GM18858 (cell line): ENCODE results near the gene NTN3.

ENCODE experiments used
- ATAC-seq: cut with Tn5 transposase; IDR thresholded peaks from one replicate; pipeline ENCODE4 v1.9.1; 2021; ENCODE audit not compliant: unreplicated experiment

NTN3 gene

GRCh38 chr16:2495041-2495440, 23.9 kb downstream of the NTN3 start:
- ATAC-seq: no peak

- ATAC-seq: no peak
These were observed 25.4 kb downstream of the NTN3 start for GRCh38 chr16:2496223-2497115.

- ATAC-seq: no peak
These were observed 26.1 kb downstream of the NTN3 start for GRCh38 chr16:2497116-2497630.

GRCh38 chr16:2497695-2498484, 26.8 kb downstream of the NTN3 start:
- ATAC-seq: no peak

GRCh38 chr16:2498531-2499253, 27.6 kb downstream of the NTN3 start:
- ATAC-seq: no peak

- ATAC-seq: no peak
These were observed 28.4 kb downstream of the NTN3 start for GRCh38 chr16:2499454-2499853.

GRCh38 chr16:2499890-2500429, 28.9 kb downstream of the NTN3 start:
- ATAC-seq: no peak

GRCh38 chr16:2500430-2500917, 29.4 kb downstream of the NTN3 start:
- no peak for ATAC-seq

GRCh38 chr16:2500918-2501750, 30.0 kb downstream of the NTN3 start:
- ATAC-seq: no peak

- no peak for ATAC-seq
These were observed 31.1 kb downstream of the NTN3 start for GRCh38 chr16:2501946-2502895.

GRCh38 chr16:2505695-2506094, 34.6 kb downstream of the NTN3 start:
- no peak for ATAC-seq

GRCh38 chr16:2507052-2507659, 36.1 kb downstream of the NTN3 start:
- no peak for ATAC-seq

- ATAC-seq: no peak
These were observed 36.6 kb downstream of the NTN3 start for GRCh38 chr16:2507665-2508064.

GRCh38 chr16:2508722-2509400, 37.8 kb downstream of the NTN3 start:
- ATAC-seq: no peak

GRCh38 chr16:2511128-2511800, 40.2 kb downstream of the NTN3 start:
- ATAC-seq: no peak

GRCh38 chr16:2511996-2512734, 41.1 kb downstream of the NTN3 start:
- ATAC-seq: no peak
